Islet of Langerhans (tissue), 1 donor: ENCODE data around the gene HHATL.

Experiments
- FAIRE-seq: peaks from one replicate; lab custom pipeline; 2011; peaks lifted over from hg19 to GRCh38; lab: Jason Lieb, UNC

Gene HHATL

GRCh38 chr3:42683875-42684598, 18.6 kb downstream of the HHATL start:
- no peak for FAIRE-seq

GRCh38 chr3:42682301-42683070, 20.1 kb downstream of the HHATL start:
- FAIRE-seq, result no peak

GRCh38 chr3:42681361-42682038, 21.1 kb downstream of the HHATL start:
- no peak for FAIRE-seq

- no peak for FAIRE-seq
These were observed 21.8 kb downstream of the HHATL start for GRCh38 chr3:42680806-42681205.

- FAIRE-seq, result no peak
These were observed 22.3 kb downstream of the HHATL start for GRCh38 chr3:42680271-42680670.

- no peak for FAIRE-seq
These were observed 24.2 kb downstream of the HHATL start for GRCh38 chr3:42678447-42678846.

GRCh38 chr3:42675909-42676308, 26.7 kb downstream of the HHATL start:
- no peak for FAIRE-seq

- FAIRE-seq, result no peak
These were observed 28.5 kb downstream of the HHATL start for GRCh38 chr3:42674146-42674545.

GRCh38 chr3:42673082-42673481, 29.5 kb downstream of the HHATL start:
- no peak for FAIRE-seq

- FAIRE-seq, result no peak
These were observed 30.1 kb downstream of the HHATL start for GRCh38 chr3:42672515-42672914.

GRCh38 chr3:42670670-42671069, 31.9 kb downstream of the HHATL start:
- FAIRE-seq, result no peak

- no peak for FAIRE-seq
These were observed 32.5 kb downstream of the HHATL start for GRCh38 chr3:42670051-42670576.

GRCh38 chr3:42668793-42669217, 33.8 kb downstream of the HHATL start:
- no peak for FAIRE-seq

- FAIRE-seq, result no peak
These were observed 34.2 kb downstream of the HHATL start for GRCh38 chr3:42668413-42668760.

- no peak for FAIRE-seq
These were observed 34.8 kb downstream of the HHATL start for GRCh38 chr3:42667523-42668412.

- FAIRE-seq, result no peak
These were observed 35.5 kb downstream of the HHATL start for GRCh38 chr3:42667096-42667522.

- FAIRE-seq, result no peak
These were observed 36.0 kb downstream of the HHATL start for GRCh38 chr3:42666577-42666998.

- no peak for FAIRE-seq
These were observed 36.6 kb downstream of the HHATL start for GRCh38 chr3:42666022-42666421.

GRCh38 chr3:42665050-42665878, 37.3 kb downstream of the HHATL start:
- no peak for FAIRE-seq

- FAIRE-seq, result no peak
These were observed 38.2 kb downstream of the HHATL start for GRCh38 chr3:42664438-42664803.
